ENCODE results near the gene PTPRM. TPM values are rescaled to one million over a fixed set of nuclear protein-coding genes. Genes with fewer than 3 reads are reported as not detected.

PTPRM gene
- total RNA-seq, 1 experiment from 2014 or later = 6.2 TPM

DNA sequence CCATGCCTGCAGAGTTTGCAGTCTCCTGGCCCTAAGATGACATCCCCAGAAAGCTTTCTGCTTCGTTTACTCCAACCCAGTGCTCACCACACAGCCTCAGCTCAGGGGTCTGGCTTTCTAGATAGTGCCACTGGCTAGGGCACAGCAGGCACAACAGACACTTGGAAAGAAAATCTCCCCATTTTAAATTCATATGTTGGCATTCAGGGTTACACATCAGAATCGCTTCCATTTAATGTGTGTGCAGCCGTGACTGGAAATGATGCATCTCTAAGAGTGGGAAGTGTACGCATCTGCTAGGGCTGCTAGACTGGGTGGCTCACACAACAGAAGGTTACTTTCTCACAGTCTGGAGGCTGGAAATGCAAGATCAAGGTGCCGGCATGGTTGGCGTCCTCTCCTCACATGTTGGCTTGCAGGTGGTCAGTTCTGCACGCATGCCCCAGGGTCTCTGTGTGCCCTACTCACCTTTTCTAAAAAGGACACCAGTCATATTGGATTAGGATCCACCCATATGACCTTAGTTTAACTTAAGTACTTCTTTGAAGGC, 712.7 kb downstream of the PTPRM start:
- Histone ChIP-seq H3K79me1 (ENCODE audit: insufficient read depth, low read depth, low read length, poor library complexity, severe bottlenecking) (no peaks in the 10 kb centered on the region), H4K8ac (replicated peaks; ENCODE audit: insufficient read length, low read depth, low read length) (no peak overlapping the region), H2BK20ac (ENCODE audit: low read depth, low read length, poor library complexity, severe bottlenecking) (no peak overlapping the region), H3K23ac (ENCODE audit: insufficient read length, low read depth, low read length) (no peak overlapping the region), H4K20me1 (ENCODE audit: control insufficient read depth, insufficient read depth, insufficient read length) (no peaks in the 10 kb centered on the region), H2BK12ac (ENCODE audit: insufficient read length, low read depth, low read length) (no peak overlapping the region), H3K4ac (ENCODE audit: low read depth, low read length) (no peak overlapping the region), H3K23me2 (ENCODE audit: insufficient read length, low read depth, low read length, poor library complexity, severe bottlenecking) (no peaks in the 10 kb centered on the region), H3K79me2 (ENCODE audit: insufficient read depth, low read length) (no peaks in the 10 kb centered on the region), H3T11ph (ENCODE audit: low read length) (no peak overlapping the region), H2AFZ (ENCODE audit: low read length) (no peak overlapping the region), H2AK5ac (ENCODE audit: insufficient read length, low read length) (no peak overlapping the region), H2BK5ac (ENCODE audit: insufficient read length, low read length) (no peak overlapping the region), H3K27me3 (ENCODE audit: insufficient read depth, low read length) (no peaks in the 10 kb centered on the region), H3K14ac (ENCODE audit: insufficient read depth, low read length) (no peak overlapping the region), H2BK15ac (ENCODE audit: low read depth, low read length) (no peak overlapping the region), H3K27ac (ENCODE audit: insufficient read length, low read depth, low read length) (no peak overlapping the region), H4K91ac (ENCODE audit: insufficient read length, low read depth, low read length) (no peak overlapping the region), H3K9me3 (ENCODE audit: control insufficient read depth, low read depth, low read length) (no peaks in the 10 kb centered on the region), H3K9ac (ENCODE audit: extremely low read depth, insufficient read length, low read length) (no peak overlapping the region), H3K4me2 (ENCODE audit: insufficient read depth, insufficient read length, low read length) (no peak overlapping the region), H3K56ac (ENCODE audit: insufficient read length, low read depth, low read length) (no peak overlapping the region), H3K18ac (ENCODE audit: insufficient read length, low read depth, low read length) (no peak overlapping the region), H3K4me1 (ENCODE audit: insufficient read depth, low read length) (peaks cover 2% of the 10 kb centered on the region; the same call in 1 of the 2 replicates), H4K5ac (ENCODE audit: insufficient read length, low read depth, low read length) (no peak overlapping the region), H2BK120ac (ENCODE audit: low read depth, low read length, poor library complexity, severe bottlenecking) (no peak overlapping the region)
- Mint-ChIP-seq H3K9me3 (no peaks in the 10 kb centered on the region), H3K27me3 (ENCODE audit: low read depth) (no peaks in the 10 kb centered on the region), H3K36me3 (ENCODE audit: insufficient read depth in 1 of 3, low read depth in 3 of 3) (no peaks in the 10 kb centered on the region), H3K4me3 (no peak overlapping the region), H3K27ac (no peak overlapping the region), H3K4me1 (peaks cover 3 to 6% of the 10 kb centered on the region in 2 experiments; a peak in 2 of 4 replicates)
- TF ChIP-seq, protein P1, sequence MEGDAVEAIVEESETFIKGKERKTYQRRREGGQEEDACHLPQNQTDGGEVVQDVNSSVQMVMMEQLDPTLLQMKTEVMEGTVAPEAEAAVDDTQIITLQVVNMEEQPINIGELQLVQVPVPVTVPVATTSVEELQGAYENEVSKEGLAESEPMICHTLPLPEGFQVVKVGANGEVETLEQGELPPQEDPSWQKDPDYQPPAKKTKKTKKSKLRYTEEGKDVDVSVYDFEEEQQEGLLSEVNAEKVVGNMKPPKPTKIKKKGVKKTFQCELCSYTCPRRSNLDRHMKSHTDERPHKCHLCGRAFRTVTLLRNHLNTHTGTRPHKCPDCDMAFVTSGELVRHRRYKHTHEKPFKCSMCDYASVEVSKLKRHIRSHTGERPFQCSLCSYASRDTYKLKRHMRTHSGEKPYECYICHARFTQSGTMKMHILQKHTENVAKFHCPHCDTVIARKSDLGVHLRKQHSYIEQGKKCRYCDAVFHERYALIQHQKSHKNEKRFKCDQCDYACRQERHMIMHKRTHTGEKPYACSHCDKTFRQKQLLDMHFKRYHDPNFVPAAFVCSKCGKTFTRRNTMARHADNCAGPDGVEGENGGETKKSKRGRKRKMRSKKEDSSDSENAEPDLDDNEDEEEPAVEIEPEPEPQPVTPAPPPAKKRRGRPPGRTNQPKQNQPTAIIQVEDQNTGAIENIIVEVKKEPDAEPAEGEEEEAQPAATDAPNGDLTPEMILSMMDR (conservative IDR thresholded peaks at IDR 0.05) = no peak
- no CpG with 5 or more reads among the region's 7 CpGs for WGBS (ENCODE audit: extremely low coverage, insufficient read length, low lambda C conversion rate)
- no peak for DNase-seq
